GM23248 (cell line): ENCODE measurements around the gene CYGB.

Experiments
- EZH2 ChIP-seq: fragments of 200-600 bp; sonication (generic); IDR thresholded peaks from 2 replicates; pipeline ENCODE4 v1.6.1; 2018; ENCODE audit warnings: antibody characterized with exemption, mild to moderate bottlenecking; ENCODE audit not compliant: insufficient read depth, poor library complexity, severe bottlenecking
- EZH2phosphoT487 ChIP-seq: fragments of 200-600 bp; sonication (generic); IDR thresholded peaks from 2 replicates; pipeline ENCODE4 v1.6.1; 2018; ENCODE audit warnings: antibody characterized with exemption, moderate library complexity, mild to moderate bottlenecking, low read depth; ENCODE audit not compliant: insufficient read depth

DNA sequence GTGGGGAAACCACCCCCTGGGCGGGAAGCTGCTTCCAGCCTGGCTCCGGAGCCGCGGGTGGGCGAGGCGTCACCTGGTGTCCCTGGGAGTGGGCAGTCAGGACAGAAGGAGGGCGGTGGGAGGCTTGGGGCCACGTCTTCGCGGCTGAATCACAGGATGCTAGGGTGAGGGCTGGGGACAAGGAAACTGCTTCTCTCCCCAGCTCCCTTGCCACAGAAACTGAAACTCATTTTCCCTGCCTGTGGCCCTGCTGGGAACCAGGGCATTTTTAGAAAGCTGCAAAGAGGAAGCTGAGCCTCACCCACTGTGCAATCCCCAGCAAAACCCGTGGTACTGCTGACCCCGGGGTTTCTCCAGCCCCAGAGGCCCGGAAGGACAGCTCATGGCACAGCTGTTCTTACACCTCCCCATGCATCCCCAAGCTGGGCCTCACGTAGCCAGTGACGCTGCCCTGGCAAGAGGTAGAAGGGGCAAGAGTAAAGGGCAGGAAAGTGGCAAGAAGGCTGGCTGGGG lies 44.5 kb downstream of the CYGB start:
- TF ChIP-seq EZH2 = no peak
- TF ChIP-seq EZH2phosphoT487 = no peak
